GM12878 (cell line): ENCODE results near the gene SEPTIN1. TPM values are rescaled to one million over a fixed set of nuclear protein-coding genes. Genes with fewer than 3 reads are reported as not detected.

Source experiments
- ATAC-seq: fragments of 200-7000 bp; cut with Tn5 transposase; 3 replicates; pipeline ENCODE4 v1.9.1; 2020; ENCODE audit warnings: mild to moderate bottlenecking, moderate library complexity
- BruUV-seq: library from RNA; stranded (reverse); fragments of 400-500 nt; replicated peaks from 2 replicates; lab custom pipeline; 2021; lab: Mats Ljungman, UMichigan
- CTCF ChIA-PET: fragments of 300-600 bp; sonication (Branson Sonifier 250); formaldehyde crosslinking; extraction: SDS; loops from one replicate; lab custom pipeline; 2021; ENCODE audit warnings: inconsistent platforms; lab: Yijun Ruan, JAX
- POLR2A ChIA-PET: fragments of 350-600 bp; formaldehyde crosslinking; extraction: SDS; loops from one replicate; lab custom pipeline; 2021; ENCODE audit warnings: inconsistent platforms; lab: Charles Lee
- RAD21 ChIA-PET: fragments of 300-600 bp; sonication (Branson Sonifier 250); formaldehyde crosslinking; loops from one replicate; lab custom pipeline; 2023; ENCODE audit warnings: antibody characterized with exemption; ENCODE audit not compliant: unreplicated experiment; lab: Charles Lee
- SMC1A ChIA-PET: fragments of 300-600 bp; sonication (Branson Sonifier 250); formaldehyde crosslinking; loops from one replicate; lab custom pipeline; 2023; ENCODE audit not compliant: unreplicated experiment, uncharacterized antibody; lab: Charles Lee
- DNase-seq: peaks from one replicate; pipeline ENCODE4 v3.0.0-alpha.2; 2011; ENCODE audit warnings: low read depth, low spot score
- FAIRE-seq: peaks from 3 replicates; lab custom pipeline; 2011; peaks lifted over from hg19 to GRCh38; lab: Jason Lieb, UNC
- H2AFZ ChIP-seq: 2 replicates; pipeline ENCODE4 v1.6.0; 2011; ENCODE audit warnings: low read depth, low read length, control low read depth; ENCODE audit not compliant: control insufficient read depth
- H3K27ac ChIP-seq: 2 replicates; pipeline ENCODE4 v1.5.1; 2011; ENCODE audit warnings: control low read depth; ENCODE audit not compliant: control insufficient read depth, insufficient read depth
- H3K27me3 ChIP-seq, 2 experiments: replicated peaks in 1 of 2; 2 replicates each; pipeline versions ENCODE4 v1.6.0 to v1.6.1; 2011; ENCODE audit warnings: low read length in 1 of 2; ENCODE audit not compliant: control insufficient read depth in 2 of 2, insufficient read depth in 2 of 2
- H3K36me3 ChIP-seq, 2 experiments: 2 replicates each; pipeline ENCODE4 v1.5.1; 2011; ENCODE audit warnings: low read length in 1 of 2; ENCODE audit not compliant: control insufficient read depth in 2 of 2, insufficient read depth in 2 of 2
- H3K4me1 ChIP-seq: 2 replicates; pipeline ENCODE4 v1.6.1; 2011; ENCODE audit warnings: mild to moderate bottlenecking, low read length, moderate library complexity, mixed read lengths; ENCODE audit not compliant: control insufficient read depth, insufficient read depth
- H3K4me2 ChIP-seq: 2 replicates; pipeline ENCODE4 v1.6.0; 2011; ENCODE audit warnings: control low read depth; ENCODE audit not compliant: control insufficient read depth, insufficient read depth
- H3K4me3 ChIP-seq: fragments of 200-600 bp; sonication (generic); 2 replicates; pipeline ENCODE4 v1.5.1; 2016
- H3K79me2 ChIP-seq: 2 replicates; pipeline ENCODE4 v1.6.0; 2011; ENCODE audit warnings: low read length; ENCODE audit not compliant: control insufficient read depth, insufficient read depth
- H3K9ac ChIP-seq: 2 replicates; pipeline ENCODE4 v1.8.0; 2011; ENCODE audit warnings: low read length, control low read depth, mixed read lengths; ENCODE audit not compliant: control insufficient read depth, insufficient read depth
- H3K9me3 ChIP-seq: replicated peaks from 3 replicates; pipeline ENCODE4 v1.5.1; 2011; ENCODE audit warnings: mild to moderate bottlenecking, low read length; ENCODE audit not compliant: control insufficient read depth, insufficient read depth
- H4K20me1 ChIP-seq: 2 replicates; pipeline ENCODE4 v1.6.0; 2011; ENCODE audit not compliant: control insufficient read depth, insufficient read depth
- BACH1 ChIP-seq: fragments of 450-650 bp; IDR thresholded peaks from 2 replicates; pipeline ENCODE4 v1.6.1; 2017; ENCODE audit warnings: mild to moderate bottlenecking, borderline replicate concordance
- CHD1 ChIP-seq: IDR thresholded peaks from 2 replicates; pipeline ENCODE4 v1.6.1; 2012; ENCODE audit warnings: low read depth, low read length, improper control_type of control experiment
- EZH2 ChIP-seq: IDR thresholded peaks from 2 replicates; pipeline ENCODE4 v1.6.1; 2012; ENCODE audit warnings: low read depth, mild to moderate bottlenecking, control low read depth, inconsistent platforms, low read length, borderline replicate concordance; ENCODE audit not compliant: control insufficient read depth
- KLF5 ChIP-seq: fragments of 450-650 bp; IDR thresholded peaks from 2 replicates; pipeline ENCODE4 v1.6.1; 2014; ENCODE audit warnings: mild to moderate bottlenecking; ENCODE audit not compliant: partially characterized antibody
- MEF2B ChIP-seq: fragments of 450-650 bp; IDR thresholded peaks from 2 replicates; pipeline ENCODE4 v1.6.1; 2018; ENCODE audit warnings: mild to moderate bottlenecking, moderate library complexity; ENCODE audit not compliant: partially characterized antibody, poor library complexity, severe bottlenecking
- MTA2 ChIP-seq: fragments of 450-650 bp; IDR thresholded peaks from 2 replicates; pipeline ENCODE4 v1.6.1; 2016; ENCODE audit warnings: low read depth, mild to moderate bottlenecking, moderate library complexity
- NFIC ChIP-seq: IDR thresholded peaks from 2 replicates; pipeline ENCODE4 v1.6.1; 2012; ENCODE audit warnings: low read depth, mild to moderate bottlenecking, inconsistent platforms, low read length, moderate library complexity
- NR2C1 ChIP-seq: fragments of 450-650 bp; IDR thresholded peaks from 2 replicates; pipeline ENCODE4 v1.6.1; 2017; ENCODE audit warnings: antibody characterized with exemption, mild to moderate bottlenecking, moderate library complexity
- POLR2A ChIP-seq: IDR thresholded peaks from 2 replicates; pipeline ENCODE4 v1.6.1; 2011; ENCODE audit warnings: low read depth, mild to moderate bottlenecking, low read length
- RAD21 ChIP-seq: IDR thresholded peaks from 2 replicates; pipeline ENCODE4 v1.6.1; 2011; ENCODE audit warnings: mild to moderate bottlenecking, low read depth, low read length, moderate library complexity; ENCODE audit not compliant: insufficient read depth
- SMAD5 ChIP-seq: IDR thresholded peaks from 2 replicates; pipeline ENCODE4 v1.6.1; 2016; ENCODE audit warnings: antibody characterized with exemption, low read depth
- TCF3 ChIP-seq: IDR thresholded peaks from 2 replicates; pipeline ENCODE4 v1.6.1; 2012; ENCODE audit warnings: low read depth, mild to moderate bottlenecking, low read length, borderline replicate concordance; ENCODE audit not compliant: insufficient read depth
- YY1 ChIP-seq: IDR thresholded peaks from 2 replicates; pipeline ENCODE4 v1.6.1; 2011; ENCODE audit warnings: low read depth, mild to moderate bottlenecking, low read length
- WGBS: methylation state at CpG from one replicate; pipeline ENCODE4 v1.1.6; 2016; ENCODE audit warnings: low lambda C conversion rate; ENCODE audit not compliant: insufficient replicate concordance, insufficient coverage; ENCODE audit errors: missing lambda C conversion rate; 5-methylcytosine and 5-hydroxymethylcytosine counted together
- in situ Hi-C: fragments of 300-500 bp; cut with MboI; formaldehyde crosslinking; loops from 9 replicates; pipeline ENCODE4 v1.14.3; 2018; ENCODE audit warnings: mixed read lengths
- intact Hi-C: fragments of 100-400 bp; cut with micrococcal nuclease; formaldehyde crosslinking; loops from one replicate; pipeline ENCODE4 v1.14.2; 2022; ENCODE audit not compliant: unreplicated experiment
- polyA plus RNA-seq, 11 experiments: library from polyadenylated mRNA; depleted of rRNA in 4 of 11; unstranded in 6 of 11; stranded (reverse) in 5 of 11; fragments of >200 nt; fragmentation: Nextera tagmentation in 4 of 11; fragmentation: Illumina TruSeq in 1 of 11; extraction: Ambion mirVana in 4 of 11; extraction: Trizol in 1 of 11; gene quantifications; 1 replicate in 1 of 11; 2 replicates in 10 of 11; pipeline versions ENCODE4 v1.2.1 to v1.2.3, GENCODE V29; 2011 to 2016; ENCODE audit warnings: inconsistent platforms in 2 of 11, missing spikeins in 2 of 11, low read depth in 1 of 11
- total RNA-seq, 4 experiments: library from RNA; depleted of rRNA in 3 of 4; stranded (reverse); fragments of >200 nt in 3 of 4; fragmentation: Illumina TruSeq in 1 of 4; extraction: Trizol in 1 of 4; gene quantifications; 2 replicates each; pipeline versions ENCODE4 v1.2.1 to v1.2.3, GENCODE V29; 2013 to 2021
- TF ChIP-seq, protein P1 (sequence below): fragments of 150-350 bp; IDR thresholded peaks from 2 replicates; pipeline ENCODE4 v1.6.1; 2014; ENCODE audit warnings: mild to moderate bottlenecking, low read depth, low read length
- TF ChIP-seq, protein P2 (sequence below): fragments of 450-650 bp; IDR thresholded peaks from 2 replicates; pipeline ENCODE4 v1.6.1; 2017; ENCODE audit warnings: mild to moderate bottlenecking, moderate library complexity

The SEPTIN1 gene
- total and polyA plus RNA-seq, 10 of the 15 experiments (the other 5 are each of a cell fraction or from before 2014, with no cell fraction given) = 2.8 to 153 (median 94.1) TPM

- DNase-seq (no peak), ATAC-seq (no peak)
- H2AFZ ChIP-seq = no peak overlapping the region; the same call in 1 of the 2 replicates
Measured at GRCh38 chr16:30355954-30356308, 26.4 kb downstream of the SEPTIN1 start.

More at GRCh38 chr16:30355954-30356308, 26.4 kb downstream of the SEPTIN1 start:
- Histone ChIP-seq H3K4me3 (peak overlapping the region; percentile 94), H3K36me3 (peaks cover 3 to 23% of the 10 kb centered on the region in 2 experiments), H4K20me1 (peaks cover 4% of the 10 kb centered on the region), H3K27me3 (no peaks in the 10 kb centered on the region), H3K79me2 (peaks cover 18% of the 10 kb centered on the region), H3K9me3 (no peaks in the 10 kb centered on the region), H3K4me1 (peaks cover 21% of the 10 kb centered on the region), H3K27ac (peak overlapping the region; percentile 93), H3K9ac (peak overlapping the region; percentile 88), H3K4me2 (peak overlapping the region; percentile 99)
- WGBS = 75% methylated on average over 7 of the region's 7 CpGs
- ChIA-PET SMC1A (interaction anchor here (1.0 to 1.7 kb wide), 2 partner anchors 10 to 14 kb away, joined by 4 to 5 read pairs; partner anchors contain the start of gene TBC1D10B), CTCF (interaction anchor here (1.1 kb wide), 1 partner anchor 13 kb away, joined by 4 read pairs; no protein-coding TSS in a partner anchor), POLR2A (interaction anchor here (0.8 to 3.8 kb wide), 3 partner anchors 9 to 42 kb away, joined by 3 to 21 read pairs (median 5); partner anchors contain the start of gene TBC1D10B), RAD21 (interaction anchor here (1.0 to 4.3 kb wide), 4 partner anchors 10 to 213 kb away, joined by 3 to 33 read pairs (median 8); partner anchors contain the start of gene TBC1D10B)
- TF ChIP-seq YY1 = no peak
- no peak for TF ChIP-seq SMAD5
- no peak for TF ChIP-seq BACH1
- TF ChIP-seq, protein P1, sequence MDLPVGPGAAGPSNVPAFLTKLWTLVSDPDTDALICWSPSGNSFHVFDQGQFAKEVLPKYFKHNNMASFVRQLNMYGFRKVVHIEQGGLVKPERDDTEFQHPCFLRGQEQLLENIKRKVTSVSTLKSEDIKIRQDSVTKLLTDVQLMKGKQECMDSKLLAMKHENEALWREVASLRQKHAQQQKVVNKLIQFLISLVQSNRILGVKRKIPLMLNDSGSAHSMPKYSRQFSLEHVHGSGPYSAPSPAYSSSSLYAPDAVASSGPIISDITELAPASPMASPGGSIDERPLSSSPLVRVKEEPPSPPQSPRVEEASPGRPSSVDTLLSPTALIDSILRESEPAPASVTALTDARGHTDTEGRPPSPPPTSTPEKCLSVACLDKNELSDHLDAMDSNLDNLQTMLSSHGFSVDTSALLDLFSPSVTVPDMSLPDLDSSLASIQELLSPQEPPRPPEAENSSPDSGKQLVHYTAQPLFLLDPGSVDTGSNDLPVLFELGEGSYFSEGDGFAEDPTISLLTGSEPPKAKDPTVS = no peak
- 0 out of 2 replicates have a peak, but pooled peaks have one; percentile 3 for TF ChIP-seq NFIC
- TF ChIP-seq, protein P2, sequence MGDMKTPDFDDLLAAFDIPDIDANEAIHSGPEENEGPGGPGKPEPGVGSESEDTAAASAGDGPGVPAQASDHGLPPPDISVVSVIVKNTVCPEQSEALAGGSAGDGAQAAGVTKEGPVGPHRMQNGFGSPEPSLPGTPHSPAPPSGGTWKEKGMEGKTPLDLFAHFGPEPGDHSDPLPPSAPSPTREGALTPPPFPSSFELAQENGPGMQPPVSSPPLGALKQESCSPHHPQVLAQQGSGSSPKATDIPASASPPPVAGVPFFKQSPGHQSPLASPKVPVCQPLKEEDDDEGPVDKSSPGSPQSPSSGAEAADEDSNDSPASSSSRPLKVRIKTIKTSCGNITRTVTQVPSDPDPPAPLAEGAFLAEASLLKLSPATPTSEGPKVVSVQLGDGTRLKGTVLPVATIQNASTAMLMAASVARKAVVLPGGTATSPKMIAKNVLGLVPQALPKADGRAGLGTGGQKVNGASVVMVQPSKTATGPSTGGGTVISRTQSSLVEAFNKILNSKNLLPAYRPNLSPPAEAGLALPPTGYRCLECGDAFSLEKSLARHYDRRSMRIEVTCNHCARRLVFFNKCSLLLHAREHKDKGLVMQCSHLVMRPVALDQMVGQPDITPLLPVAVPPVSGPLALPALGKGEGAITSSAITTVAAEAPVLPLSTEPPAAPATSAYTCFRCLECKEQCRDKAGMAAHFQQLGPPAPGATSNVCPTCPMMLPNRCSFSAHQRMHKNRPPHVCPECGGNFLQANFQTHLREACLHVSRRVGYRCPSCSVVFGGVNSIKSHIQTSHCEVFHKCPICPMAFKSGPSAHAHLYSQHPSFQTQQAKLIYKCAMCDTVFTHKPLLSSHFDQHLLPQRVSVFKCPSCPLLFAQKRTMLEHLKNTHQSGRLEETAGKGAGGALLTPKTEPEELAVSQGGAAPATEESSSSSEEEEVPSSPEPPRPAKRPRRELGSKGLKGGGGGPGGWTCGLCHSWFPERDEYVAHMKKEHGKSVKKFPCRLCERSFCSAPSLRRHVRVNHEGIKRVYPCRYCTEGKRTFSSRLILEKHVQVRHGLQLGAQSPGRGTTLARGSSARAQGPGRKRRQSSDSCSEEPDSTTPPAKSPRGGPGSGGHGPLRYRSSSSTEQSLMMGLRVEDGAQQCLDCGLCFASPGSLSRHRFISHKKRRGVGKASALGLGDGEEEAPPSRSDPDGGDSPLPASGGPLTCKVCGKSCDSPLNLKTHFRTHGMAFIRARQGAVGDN = no peak; the same call in 1 of the 2 replicates
- no peak for TF ChIP-seq CHD1
- no peak for TF ChIP-seq NR2C1
- no peak for TF ChIP-seq TCF3
- TF ChIP-seq KLF5 = no peak
- TF ChIP-seq POLR2A = peak; percentile 38; the same call in 1 of the 2 replicates
- TF ChIP-seq MEF2B = no peak
- TF ChIP-seq EZH2 = no peak
- no peak for TF ChIP-seq MTA2
- no peak for TF ChIP-seq RAD21
- no peak for FAIRE-seq
- intact Hi-C loops (loop anchor here (2.0 to 10.0 kb wide), 2 partner anchors 15 to 261 kb away; partner anchors contain the start of genes TBC1D10B, TBX6 and YPEL3), in situ Hi-C loops (no loop called here)
- no TSS peak for BruUV-seq
